Activated CD8-positive, alpha-beta memory T cell treated with anti-CD3 and anti-CD28 coated beads, Interleukin-2, amount 50 U/mL, for 1 hour (primary cell): ENCODE data around the gene PRMT7.

Experiments
- DNase-seq: peaks from one replicate; pipeline ENCODE4 v3.0.0-alpha.2; 2020; ENCODE audit errors: extremely low read depth

PRMT7 gene

DNA sequence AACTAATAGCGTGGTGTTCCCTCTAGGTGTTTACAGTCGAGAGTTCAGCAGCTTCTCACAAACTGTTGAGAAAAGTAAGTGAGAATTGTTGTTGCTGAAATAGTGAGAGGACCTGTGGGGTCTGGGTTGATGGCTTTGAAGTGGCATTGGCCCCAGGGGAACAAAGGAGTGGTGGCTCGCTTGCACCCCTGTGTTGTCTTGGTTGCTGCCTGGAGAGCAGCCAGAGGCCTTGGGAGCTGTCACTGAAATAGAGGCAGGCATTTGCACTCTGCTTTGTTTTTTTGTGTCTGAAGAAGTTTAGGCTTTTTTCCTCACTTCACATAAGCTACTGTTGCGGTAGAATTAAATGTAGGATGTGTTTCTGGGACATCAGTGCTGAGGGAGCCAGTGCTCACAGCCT, 36.8 kb downstream of the PRMT7 start:
- no peak for DNase-seq

- no peak for DNase-seq
Measured at GRCh38 chr16:68348639-68349445, 38.0 kb downstream of the PRMT7 start.

DNA sequence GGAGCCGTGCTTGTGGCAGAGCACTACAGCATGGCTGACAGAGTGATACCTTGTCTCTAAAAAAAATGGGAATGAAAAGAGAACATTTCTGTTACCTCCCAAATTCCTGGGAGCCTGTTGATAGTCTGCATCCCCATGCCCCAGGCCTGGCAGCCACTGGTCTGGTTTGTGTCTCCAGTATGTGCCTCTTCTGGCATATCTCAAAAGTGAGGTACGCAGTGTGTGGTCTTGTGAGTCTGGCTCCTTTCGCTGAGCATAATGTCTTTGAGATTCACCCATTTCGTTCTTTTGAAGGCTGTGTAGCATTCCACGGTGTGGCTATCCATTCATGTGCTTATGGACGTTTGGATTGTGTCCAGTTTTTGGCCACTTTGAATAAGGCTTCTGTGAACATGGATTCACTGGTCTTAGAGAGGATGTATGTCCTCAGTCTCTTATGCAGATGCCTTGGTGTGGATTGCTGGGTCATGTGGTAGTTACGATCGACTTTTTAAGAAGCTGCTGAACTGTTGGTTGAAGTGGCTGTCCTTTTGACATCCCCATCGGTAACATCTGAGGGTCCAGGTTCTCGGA, 39.1 kb downstream of the PRMT7 start:
- no peak for DNase-seq

DNA sequence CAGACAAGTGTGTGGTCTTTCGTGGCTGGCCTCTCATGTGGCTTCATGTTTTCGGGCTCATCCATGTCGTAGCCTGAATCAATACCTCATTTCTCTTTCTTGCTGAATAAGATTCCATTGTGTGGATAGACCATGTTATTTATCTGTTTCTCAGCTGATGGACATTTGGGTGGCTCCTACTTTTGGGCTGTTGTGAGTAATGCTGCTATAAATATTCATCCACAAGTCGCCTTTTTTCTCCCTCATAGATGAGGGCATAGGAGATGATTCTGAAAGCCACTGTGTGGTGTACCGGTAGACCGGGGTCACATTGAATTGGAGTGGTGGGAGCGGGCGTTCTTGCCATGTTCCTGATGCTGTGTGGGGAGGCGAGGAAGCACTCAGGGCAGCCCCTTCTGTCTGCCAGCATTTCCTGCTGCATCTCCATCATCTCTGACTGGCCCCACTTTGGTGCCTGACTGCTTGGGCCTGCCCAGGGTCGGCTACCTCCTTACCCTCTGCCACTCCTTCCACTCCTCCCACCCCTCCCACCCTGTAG, 40.1 kb downstream of the PRMT7 start:
- DNase-seq = no peak

DNA sequence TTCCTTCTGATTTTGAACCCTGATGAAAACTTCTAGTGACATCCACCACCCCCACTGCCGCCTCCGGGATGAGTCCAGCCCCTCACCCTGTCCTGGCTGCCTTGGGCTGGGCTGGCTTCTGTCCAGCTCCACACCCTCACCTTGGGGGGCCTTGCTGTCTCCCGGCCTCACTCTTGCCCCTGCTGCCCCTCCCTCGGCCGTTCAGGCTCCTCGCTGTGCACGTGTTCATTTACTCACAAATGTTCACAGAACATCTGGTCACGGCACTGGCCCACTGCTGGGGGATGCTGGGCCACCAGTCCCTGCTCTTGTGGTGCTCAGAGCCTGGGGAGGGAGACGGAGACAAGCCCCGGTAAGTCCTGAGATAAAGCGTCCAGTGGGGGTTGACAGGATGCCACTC, 40.6 kb downstream of the PRMT7 start:
- no peak for DNase-seq

GRCh38 chr16:68351991-68352431, 41.2 kb downstream of the PRMT7 start:
- DNase-seq = no peak

GRCh38 chr16:68353366-68353765, 42.5 kb downstream of the PRMT7 start:
- DNase-seq = no peak

DNA sequence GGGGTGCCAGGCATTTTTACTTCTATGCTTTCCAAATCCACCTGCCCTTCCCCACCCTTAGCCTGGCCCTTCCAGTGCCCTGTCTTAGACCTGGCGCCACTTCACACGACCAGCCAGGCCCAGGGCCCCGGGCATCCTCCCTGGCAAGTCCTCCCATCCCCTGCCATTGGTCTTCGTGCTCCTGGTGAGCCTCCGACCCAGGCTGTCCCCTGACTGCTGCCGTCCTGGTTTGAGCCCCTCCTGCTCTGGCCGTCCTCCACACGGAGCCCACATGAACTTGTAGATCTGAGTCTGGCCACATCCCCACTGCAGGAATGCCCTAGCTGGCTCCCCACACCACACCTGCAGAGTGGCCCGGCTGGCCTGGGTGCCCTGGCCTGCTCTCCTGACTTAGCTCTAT, 44.0 kb downstream of the PRMT7 start:
- no peak for DNase-seq

DNA sequence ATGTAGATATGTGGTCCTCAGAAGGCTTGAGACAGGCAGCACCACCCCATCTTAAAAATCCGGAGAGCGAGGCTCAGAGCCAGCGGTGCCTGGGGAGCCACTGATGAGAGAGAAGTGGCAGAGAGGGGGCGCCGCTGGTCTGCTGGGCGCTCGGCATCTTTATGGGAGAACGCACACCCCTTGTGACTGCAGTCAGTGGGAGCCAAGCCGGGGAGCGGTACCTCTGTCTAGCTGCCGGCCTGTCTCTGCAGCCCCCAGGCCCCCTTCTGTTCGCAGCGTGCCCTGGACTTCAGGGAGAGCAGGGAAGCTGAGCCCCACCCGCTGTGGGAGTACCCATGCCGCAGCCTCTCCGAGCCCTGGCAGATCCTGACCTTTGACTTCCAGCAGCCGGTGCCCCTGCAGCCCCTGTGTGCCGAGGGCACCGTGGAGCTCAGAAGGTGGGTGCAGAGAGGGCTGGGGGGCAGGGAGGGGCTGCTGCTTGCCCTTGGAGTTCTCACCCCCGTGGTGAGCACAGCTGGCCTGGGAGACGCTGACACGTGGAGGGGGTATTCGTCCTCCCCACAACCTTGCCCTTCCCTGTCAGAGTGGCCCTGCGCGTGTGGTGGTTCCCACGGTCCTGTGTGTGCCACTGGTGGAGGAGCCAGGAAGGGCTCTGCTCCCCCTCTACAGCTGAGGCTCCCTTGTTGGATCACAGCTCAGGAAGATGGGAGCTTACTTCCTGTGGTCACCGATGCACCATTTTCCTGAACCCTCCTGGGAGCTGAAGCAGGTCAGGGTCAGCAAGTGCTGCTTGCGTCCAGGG, 44.8 kb downstream of the PRMT7 start:
- DNase-seq = no peak

GRCh38 chr16:68356249-68356918, 45.6 kb downstream of the PRMT7 start:
- DNase-seq = no peak

GRCh38 chr16:68356919-68357286, 46.1 kb downstream of the PRMT7 start:
- DNase-seq = no peak

DNA sequence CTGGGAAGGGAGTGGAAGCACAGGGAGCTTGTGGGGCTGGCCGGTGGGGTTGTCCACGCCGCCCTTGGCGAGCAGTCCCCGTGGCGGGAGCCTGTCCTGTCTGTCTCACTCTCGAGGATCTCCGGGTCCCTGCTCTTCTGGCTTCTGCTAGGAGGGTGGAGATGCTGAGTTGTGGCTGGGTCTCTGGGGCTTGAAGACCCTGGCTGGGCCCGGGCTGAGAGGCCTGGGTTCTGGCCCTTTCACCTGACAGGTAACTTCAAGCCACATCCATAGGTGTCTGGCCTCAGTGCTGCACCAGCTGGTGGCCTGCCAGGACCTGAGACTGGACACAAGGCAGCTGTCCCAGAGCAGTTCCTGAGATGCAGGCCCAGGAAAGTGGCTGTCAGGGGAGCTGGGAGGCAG, 46.7 kb downstream of the PRMT7 start:
- DNase-seq = no peak

GRCh38 chr16:68357923-68358322, 47.1 kb downstream of the PRMT7 start:
- DNase-seq = no peak

DNA sequence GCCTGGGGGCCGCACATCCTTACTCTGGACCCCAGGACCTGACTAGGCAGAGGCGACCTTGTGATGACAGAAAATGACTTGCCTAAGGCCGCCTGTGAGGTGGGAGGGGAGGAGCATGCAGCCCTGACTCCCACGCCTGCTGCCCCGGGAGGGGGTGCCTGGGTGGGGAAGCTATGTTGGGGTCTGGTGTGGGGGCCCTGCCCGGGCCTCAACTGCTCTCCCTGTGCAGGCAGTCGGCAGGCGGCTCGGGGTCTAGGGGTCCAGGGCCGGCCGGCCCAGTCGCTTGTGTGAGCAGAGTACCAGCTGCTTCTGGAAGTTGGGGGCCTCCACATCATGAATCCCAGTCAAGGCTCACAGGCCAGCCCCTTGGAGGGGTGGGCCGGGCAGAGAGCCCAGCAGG, 48.1 kb downstream of the PRMT7 start:
- no peak for DNase-seq

DNA sequence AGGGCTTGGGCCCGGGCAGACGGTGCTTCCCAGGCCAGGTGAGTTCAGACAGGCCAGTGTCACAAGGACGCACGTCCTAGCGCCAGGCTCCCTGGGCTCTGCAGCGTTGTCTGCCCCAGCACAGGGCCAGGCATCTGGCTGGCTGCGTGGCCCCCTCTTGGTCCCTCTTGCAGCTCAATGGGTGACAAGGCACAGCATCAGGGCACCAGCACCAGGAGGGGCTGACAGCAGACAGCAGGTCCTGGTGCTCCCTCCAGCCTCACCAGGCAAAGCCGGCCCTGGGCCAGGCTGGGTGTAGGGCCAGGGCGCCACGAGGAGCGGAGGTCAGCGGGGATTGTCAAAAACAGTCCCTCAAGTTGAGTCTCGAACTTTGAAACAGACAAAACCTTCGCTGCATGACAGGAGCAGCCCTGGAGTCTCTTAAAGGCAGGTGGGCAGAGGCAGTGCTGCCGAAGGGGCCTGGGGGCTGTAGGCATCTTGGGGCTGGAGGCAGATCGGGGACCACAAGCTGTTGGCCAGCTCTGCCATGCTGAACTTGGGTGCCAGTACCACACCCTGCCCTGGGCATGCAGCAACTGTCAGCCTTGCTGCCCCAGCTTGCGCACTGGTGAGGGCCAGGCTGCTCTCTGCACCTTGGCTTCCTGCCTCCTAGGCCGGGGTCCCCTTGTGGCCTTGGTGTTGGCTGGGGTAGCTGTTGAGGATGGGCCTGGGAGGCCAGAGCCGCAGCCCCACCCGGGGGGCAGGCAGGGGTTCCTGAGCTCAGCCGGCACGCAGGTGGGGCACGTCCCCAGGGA, 48.8 kb downstream of the PRMT7 start:
- no peak for DNase-seq

GRCh38 chr16:68360547-68360946, 49.7 kb downstream of the PRMT7 start:
- DNase-seq = no peak

DNA sequence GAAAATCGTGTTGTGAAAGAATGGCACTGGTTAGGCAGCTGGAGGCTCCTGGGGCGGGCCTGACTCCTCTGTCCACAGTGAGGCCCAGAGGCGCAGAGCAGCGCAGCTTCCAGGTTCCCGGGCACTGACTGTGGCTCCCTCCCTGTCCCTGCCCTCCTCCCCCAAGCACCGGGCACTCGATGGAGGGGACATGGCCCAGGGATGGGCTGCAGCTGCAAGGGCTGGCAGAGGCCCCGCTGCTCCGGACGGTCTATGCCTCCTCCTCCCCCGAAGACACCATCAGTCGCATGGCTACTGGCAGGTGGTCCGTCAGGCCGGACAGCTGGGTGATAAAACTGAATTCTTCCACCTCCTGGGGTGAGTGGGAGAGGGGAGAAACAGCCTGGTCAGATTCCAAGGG, 50.1 kb downstream of the PRMT7 start:
- no peak for DNase-seq

- no peak for DNase-seq
Measured at GRCh38 chr16:68361485-68361884, 50.7 kb downstream of the PRMT7 start.

DNA sequence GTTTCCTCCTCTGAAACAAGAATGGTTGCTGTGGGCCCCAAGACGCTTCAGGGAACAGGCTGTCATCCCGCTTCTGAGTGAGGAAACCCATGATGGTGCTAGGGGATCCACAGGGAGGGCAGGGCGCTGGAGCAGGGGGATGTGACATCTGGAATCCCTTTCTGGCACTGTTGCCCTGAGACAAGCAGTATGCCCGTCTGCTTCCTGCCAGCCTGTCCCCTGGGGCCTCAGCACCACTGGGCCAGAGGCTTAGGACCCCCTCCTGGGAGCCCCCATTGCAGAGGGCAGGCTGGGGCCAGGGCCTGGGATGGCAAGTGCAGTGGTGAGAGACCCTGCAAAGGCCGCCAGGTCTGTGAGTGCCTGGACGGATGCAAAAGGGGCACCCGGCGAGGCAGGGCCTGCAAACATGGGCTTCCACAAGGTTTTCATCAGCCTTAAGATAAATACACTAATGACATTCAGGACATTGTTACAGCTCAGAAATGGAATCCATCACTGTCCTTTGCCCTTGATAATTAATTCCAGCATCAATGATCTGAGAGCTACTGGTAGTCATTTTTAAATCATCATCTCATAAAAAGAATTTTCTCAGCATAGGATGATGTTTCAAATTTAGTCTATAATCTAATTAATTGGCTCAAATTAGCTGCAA, 51.6 kb downstream of the PRMT7 start:
- DNase-seq = no peak

DNA sequence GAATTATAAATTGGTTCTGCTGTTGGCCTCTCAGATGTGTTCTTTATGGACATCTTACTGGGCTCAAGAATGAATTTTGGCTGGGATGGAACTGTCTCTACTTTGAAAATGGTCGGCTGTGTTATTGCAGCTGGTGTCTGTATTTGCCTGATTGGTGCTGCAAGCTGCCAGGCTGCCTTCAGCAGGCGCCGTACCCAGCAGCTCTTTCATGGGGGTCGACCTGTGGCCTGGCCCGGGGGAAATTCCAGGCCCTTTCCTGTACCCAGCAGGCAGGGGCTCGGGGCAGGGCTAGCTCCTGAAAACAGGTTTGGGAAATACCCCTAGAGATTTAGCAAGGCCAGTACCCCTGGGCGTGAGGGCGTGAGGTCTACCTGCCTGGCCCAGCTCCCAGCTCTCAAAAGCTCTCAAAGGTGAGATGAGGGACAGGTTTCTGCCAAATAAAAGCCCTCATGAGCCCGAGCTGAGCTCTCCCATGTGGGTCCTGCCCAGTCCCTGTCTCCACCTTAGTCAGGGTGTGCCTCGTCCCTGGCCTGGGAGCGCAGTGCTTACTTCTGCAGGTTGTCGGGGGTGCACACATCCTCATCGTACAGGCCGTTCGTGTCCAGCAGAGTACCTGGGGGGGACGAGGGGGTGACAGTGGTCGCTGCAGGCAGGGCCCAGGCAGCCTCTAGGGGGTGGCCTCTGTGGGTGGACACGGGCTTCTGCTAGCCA, 52.3 kb downstream of the PRMT7 start:
- DNase-seq = no peak
